Measurements from ENCODE around the gene NFYA.
"Not testable (repeated sequence)": the region's sequence is repeated elsewhere in the genome, so short reads cannot be mapped to it uniquely, and the experiment has no call there.

The NFYA gene

GRCh38 chr6:41115027-41115426 lies 42.3 kb downstream of the NFYA start:
- not testable (repeated sequence) for H3K36me3 ChIP-seq (ENCODE audit: control insufficient read depth, insufficient read depth, low read length); H3K27me3 ChIP-seq (ENCODE audit: control insufficient read depth, insufficient read depth, low read length); DNase-seq (ENCODE audit: low read depth, low spot score); H3K4me1 ChIP-seq (ENCODE audit: control insufficient read depth, insufficient read depth, low read length); H3K9me3 ChIP-seq (ENCODE audit: control insufficient read depth, insufficient read depth, low read length); H3K27ac ChIP-seq (ENCODE audit: low read length); H3K4me3 ChIP-seq (ENCODE audit: low read length)
- no CpG with 5 or more reads among the region's 2 CpGs for WGBS (ENCODE audit: insufficient coverage, insufficient read length)

DNA sequence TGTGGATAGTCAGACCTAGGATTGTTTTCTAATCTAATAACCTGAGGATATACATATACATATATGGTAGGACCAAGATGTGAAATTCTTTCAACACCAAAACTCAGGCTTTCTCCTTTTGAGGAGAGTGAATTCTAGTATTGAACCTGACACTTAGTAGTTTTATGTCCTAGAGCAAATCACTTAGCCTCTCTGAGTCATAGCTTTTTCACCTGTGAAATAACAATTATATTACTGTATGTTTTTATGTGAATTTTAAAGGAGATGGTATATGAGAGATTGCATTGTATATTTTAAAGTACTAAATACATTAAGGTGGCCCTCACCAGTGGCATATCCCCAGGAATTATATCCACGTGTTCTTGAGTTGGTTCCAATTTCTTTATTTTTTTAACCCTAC lies 46.7 kb downstream of the NFYA start:
- no peaks in the 10 kb centered on the region for H3K36me3 ChIP-seq (ENCODE audit: control insufficient read depth, insufficient read depth, low read length)
- no peak for DNase-seq (ENCODE audit: low read depth, low spot score)
- H3K27me3 ChIP-seq (ENCODE audit: control insufficient read depth, insufficient read depth, low read length): no peaks in the 10 kb centered on the region
- no CpG with 5 or more reads among the region's 1 CpG for WGBS (ENCODE audit: insufficient coverage, insufficient read length)
- no peak overlapping the region for H3K4me3 ChIP-seq (ENCODE audit: low read length)
- no peaks in the 10 kb centered on the region for H3K4me1 ChIP-seq (ENCODE audit: control insufficient read depth, insufficient read depth, low read length)
- H3K27ac ChIP-seq (ENCODE audit: low read length): no peak overlapping the region
- H3K9me3 ChIP-seq (ENCODE audit: control insufficient read depth, insufficient read depth, low read length): no peaks in the 10 kb centered on the region

DNA sequence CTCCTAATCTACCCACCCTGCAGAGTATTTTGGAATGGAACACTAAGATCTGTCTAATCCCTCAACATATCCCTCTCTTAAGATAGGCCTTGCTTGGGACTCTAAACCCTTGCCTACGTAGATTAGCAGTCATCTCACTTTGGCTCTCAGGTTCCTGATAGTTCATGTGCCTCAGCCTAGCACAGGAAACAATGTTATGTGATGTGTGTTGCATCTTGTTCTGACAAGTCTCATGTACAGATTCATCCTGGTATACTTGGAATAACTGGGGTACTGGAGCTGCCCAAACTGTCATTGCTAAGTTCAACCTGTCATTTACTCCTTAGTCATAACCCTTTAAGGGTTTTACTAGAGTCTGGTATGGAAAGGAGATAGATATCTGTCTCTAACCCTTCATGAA lies 47.3 kb downstream of the NFYA start:
- Histone ChIP-seq H3K36me3 (ENCODE audit: control insufficient read depth, insufficient read depth, low read length) (no peaks in the 10 kb centered on the region), H3K27me3 (ENCODE audit: control insufficient read depth, insufficient read depth, low read length) (no peaks in the 10 kb centered on the region), H3K27ac (ENCODE audit: low read length) (no peak overlapping the region), H3K9me3 (ENCODE audit: control insufficient read depth, insufficient read depth, low read length) (no peaks in the 10 kb centered on the region), H3K4me1 (ENCODE audit: control insufficient read depth, insufficient read depth, low read length) (no peaks in the 10 kb centered on the region), H3K4me3 (ENCODE audit: low read length) (no peak overlapping the region)
- WGBS (ENCODE audit: insufficient coverage, insufficient read length): no CpG with 5 or more reads among the region's 1 CpG
- no peak for DNase-seq (ENCODE audit: low read depth, low spot score)

DNA sequence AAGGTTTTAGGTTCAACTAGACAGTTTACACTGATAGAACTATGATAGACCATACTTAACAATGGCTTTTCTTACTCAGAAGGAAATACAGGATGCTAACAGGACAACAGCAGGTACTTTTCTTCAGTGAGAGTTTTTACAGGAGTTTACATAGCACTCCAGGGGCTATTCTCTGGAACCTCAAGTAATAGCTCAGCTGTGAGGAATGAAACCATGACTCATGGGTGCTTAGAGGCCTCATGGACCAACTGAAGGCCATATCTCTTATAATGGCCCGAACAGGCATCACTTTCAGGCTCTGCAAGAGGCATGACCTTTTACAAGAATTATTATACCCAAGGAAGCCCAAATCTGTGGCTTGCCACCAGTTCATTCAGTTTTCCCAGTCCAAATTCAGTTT lies 49.6 kb downstream of the NFYA start:
- no peaks in the 10 kb centered on the region for H3K9me3 ChIP-seq (ENCODE audit: control insufficient read depth, insufficient read depth, low read length)
- H3K4me1 ChIP-seq (ENCODE audit: control insufficient read depth, insufficient read depth, low read length): no peaks in the 10 kb centered on the region
- H3K36me3 ChIP-seq (ENCODE audit: control insufficient read depth, insufficient read depth, low read length): no peaks in the 10 kb centered on the region
- H3K27ac ChIP-seq (ENCODE audit: low read length): no peak overlapping the region
- H3K4me3 ChIP-seq (ENCODE audit: low read length): no peak overlapping the region
- H3K27me3 ChIP-seq (ENCODE audit: control insufficient read depth, insufficient read depth, low read length): no peaks in the 10 kb centered on the region
- WGBS (ENCODE audit: insufficient coverage, insufficient read length): no CpG with 5 or more reads among the region's 1 CpG
- DNase-seq (ENCODE audit: low read depth, low spot score): no peak

DNA sequence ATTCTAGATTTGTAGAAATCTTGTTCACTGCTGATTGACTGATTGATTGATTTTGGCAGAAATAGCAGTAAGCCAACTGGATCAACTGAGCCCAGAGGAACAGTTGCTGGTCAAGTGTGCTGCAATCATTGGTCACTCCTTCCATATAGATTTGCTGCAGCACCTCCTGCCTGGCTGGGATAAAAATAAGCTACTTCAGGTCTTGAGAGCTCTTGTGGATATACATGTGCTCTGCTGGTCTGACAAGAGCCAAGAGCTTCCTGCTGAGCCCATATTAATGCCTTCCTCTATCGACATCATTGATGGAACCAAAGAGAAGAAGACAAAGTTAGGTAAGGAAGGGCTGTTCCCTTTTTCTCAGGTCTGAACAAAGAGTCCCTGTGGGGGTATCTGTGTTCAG lies 50.1 kb downstream of the NFYA start:
- Histone ChIP-seq H3K4me1 (ENCODE audit: control insufficient read depth, insufficient read depth, low read length) (no peaks in the 10 kb centered on the region), H3K4me3 (ENCODE audit: low read length) (no peak overlapping the region), H3K36me3 (ENCODE audit: control insufficient read depth, insufficient read depth, low read length) (no peaks in the 10 kb centered on the region), H3K27ac (ENCODE audit: low read length) (no peak overlapping the region), H3K9me3 (ENCODE audit: control insufficient read depth, insufficient read depth, low read length) (no peaks in the 10 kb centered on the region), H3K27me3 (ENCODE audit: control insufficient read depth, insufficient read depth, low read length) (no peaks in the 10 kb centered on the region)
- no peak for DNase-seq (ENCODE audit: low read depth, low spot score)
- no CpG with 5 or more reads among the region's 1 CpG for WGBS (ENCODE audit: insufficient coverage, insufficient read length)

DNA sequence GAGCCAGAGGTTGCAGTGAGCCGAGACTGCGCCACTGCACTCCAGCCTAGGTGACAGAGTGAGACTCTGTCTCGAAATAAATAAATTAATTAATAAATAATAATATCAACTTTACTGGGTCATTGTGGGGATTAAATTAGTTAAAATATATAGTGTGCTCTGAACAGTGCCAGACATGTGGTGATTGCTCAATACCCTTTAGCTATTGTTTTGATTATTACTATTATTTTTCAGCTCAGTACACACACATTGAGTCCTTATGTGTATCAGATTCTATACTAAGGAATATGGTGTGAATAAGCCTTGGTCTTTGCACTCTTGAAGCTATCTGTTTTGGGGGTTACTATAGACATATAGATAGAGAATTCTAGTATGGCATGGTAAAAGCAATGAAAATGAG lies 52.5 kb downstream of the NFYA start:
- no CpG with 5 or more reads among the region's 3 CpGs for WGBS (ENCODE audit: insufficient coverage, insufficient read length)
- no peaks in the 10 kb centered on the region for H3K27me3 ChIP-seq (ENCODE audit: control insufficient read depth, insufficient read depth, low read length)
- no peak for DNase-seq (ENCODE audit: low read depth, low spot score)
- H3K4me1 ChIP-seq (ENCODE audit: control insufficient read depth, insufficient read depth, low read length): no peaks in the 10 kb centered on the region
- no peaks in the 10 kb centered on the region for H3K36me3 ChIP-seq (ENCODE audit: control insufficient read depth, insufficient read depth, low read length)
- no peak overlapping the region for H3K27ac ChIP-seq (ENCODE audit: low read length)
- no peaks in the 10 kb centered on the region for H3K9me3 ChIP-seq (ENCODE audit: control insufficient read depth, insufficient read depth, low read length)
- H3K4me3 ChIP-seq (ENCODE audit: low read length): no peak overlapping the region

DNA sequence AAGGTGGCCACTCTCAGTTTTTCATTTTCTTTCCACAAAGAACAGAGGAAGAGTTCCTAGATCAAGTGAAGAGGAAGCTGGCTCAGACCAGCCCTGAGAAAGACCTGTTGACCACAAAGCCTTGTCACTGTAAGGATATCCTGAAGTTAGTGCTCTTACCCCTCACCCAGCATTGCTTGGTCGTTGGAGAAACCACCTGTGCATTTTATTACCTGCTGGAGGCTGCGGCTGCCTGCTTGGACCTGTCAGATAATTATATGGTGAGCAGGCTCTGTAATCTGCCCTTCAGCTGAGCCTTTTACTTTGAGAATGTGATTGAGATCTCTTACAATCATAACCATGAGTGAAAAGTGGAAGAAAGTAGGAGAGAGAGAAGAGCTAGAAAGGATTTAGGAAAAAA lies 59.5 kb downstream of the NFYA start:
- no peak overlapping the region for H3K4me3 ChIP-seq (ENCODE audit: low read length)
- WGBS (ENCODE audit: insufficient coverage, insufficient read length): no CpG with 5 or more reads among the region's 2 CpGs
- H3K36me3 ChIP-seq (ENCODE audit: control insufficient read depth, insufficient read depth, low read length): no peaks in the 10 kb centered on the region
- no peak for DNase-seq (ENCODE audit: low read depth, low spot score)
- no peaks in the 10 kb centered on the region for H3K4me1 ChIP-seq (ENCODE audit: control insufficient read depth, insufficient read depth, low read length)
- H3K27ac ChIP-seq (ENCODE audit: low read length): no peak overlapping the region
- H3K27me3 ChIP-seq (ENCODE audit: control insufficient read depth, insufficient read depth, low read length): no peaks in the 10 kb centered on the region
- H3K9me3 ChIP-seq (ENCODE audit: control insufficient read depth, insufficient read depth, low read length): no peaks in the 10 kb centered on the region

- no peak for DNase-seq (ENCODE audit: low read depth, low spot score)
- H3K4me1 ChIP-seq (ENCODE audit: control insufficient read depth, insufficient read depth, low read length): no peaks in the 10 kb centered on the region
- no peak overlapping the region for H3K27ac ChIP-seq (ENCODE audit: low read length)
- H3K27me3 ChIP-seq (ENCODE audit: control insufficient read depth, insufficient read depth, low read length): no peaks in the 10 kb centered on the region; the same call in 1 of the 2 replicates
- no CpG with 5 or more reads among the region's 3 CpGs for WGBS (ENCODE audit: insufficient coverage, insufficient read length)
- no peaks in the 10 kb centered on the region for H3K9me3 ChIP-seq (ENCODE audit: control insufficient read depth, insufficient read depth, low read length)
- no peak overlapping the region for H3K4me3 ChIP-seq (ENCODE audit: low read length)
- H3K36me3 ChIP-seq (ENCODE audit: control insufficient read depth, insufficient read depth, low read length): no peaks in the 10 kb centered on the region
Measured at GRCh38 chr6:41135062-41135832, 62.5 kb downstream of the NFYA start.

DNA sequence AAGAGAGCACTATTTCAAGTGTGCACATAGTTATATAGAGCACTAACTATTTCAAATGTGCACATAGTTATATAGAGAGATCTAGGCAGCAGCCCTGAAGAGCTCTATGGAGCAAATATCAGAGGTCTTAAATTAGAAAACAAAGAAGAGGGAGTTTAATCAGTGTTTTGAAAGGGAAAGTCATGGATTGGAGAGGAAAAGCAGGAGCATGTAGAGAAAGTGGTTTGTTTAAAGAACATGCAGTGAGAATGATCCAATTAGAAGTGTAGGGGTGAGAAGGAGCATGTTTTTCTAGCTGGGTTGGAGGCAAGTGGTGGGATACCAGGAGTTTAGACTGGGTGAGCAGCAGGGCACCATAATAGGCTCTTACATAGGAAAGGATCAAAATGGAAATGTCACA lies 64.1 kb downstream of the NFYA start:
- Histone ChIP-seq H3K9me3 (ENCODE audit: control insufficient read depth, insufficient read depth, low read length) (no peaks in the 10 kb centered on the region), H3K4me3 (ENCODE audit: low read length) (no peak overlapping the region), H3K36me3 (ENCODE audit: control insufficient read depth, insufficient read depth, low read length) (no peaks in the 10 kb centered on the region), H3K4me1 (ENCODE audit: control insufficient read depth, insufficient read depth, low read length) (no peaks in the 10 kb centered on the region), H3K27me3 (ENCODE audit: control insufficient read depth, insufficient read depth, low read length) (no peaks in the 10 kb centered on the region; the same call in 1 of the 2 replicates), H3K27ac (ENCODE audit: low read length) (no peak overlapping the region)
- no peak for DNase-seq (ENCODE audit: low read depth, low spot score)

DNA sequence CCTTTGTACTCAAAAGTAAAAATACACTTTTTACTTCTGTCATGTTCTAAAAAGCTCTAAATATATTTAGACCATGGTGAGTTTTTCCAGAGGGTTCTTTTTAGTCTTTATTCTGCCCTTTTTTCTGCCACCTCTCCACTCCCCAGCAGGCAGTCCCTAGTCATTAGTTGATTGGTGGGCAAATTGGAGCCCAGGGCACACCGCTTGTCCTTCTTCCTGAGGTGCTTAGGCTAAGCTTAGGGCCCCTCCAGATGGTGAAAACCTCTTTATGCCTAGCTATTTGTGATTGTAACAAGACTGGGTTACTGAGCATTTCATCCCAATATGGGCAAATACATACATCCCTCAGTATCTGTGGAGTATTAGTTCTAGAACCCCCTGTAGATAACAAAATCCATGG lies 75.1 kb downstream of the NFYA start:
- Histone ChIP-seq H3K9me3 (ENCODE audit: control insufficient read depth, insufficient read depth, low read length) (no peaks in the 10 kb centered on the region), H3K36me3 (ENCODE audit: control insufficient read depth, insufficient read depth, low read length) (no peaks in the 10 kb centered on the region), H3K27me3 (ENCODE audit: control insufficient read depth, insufficient read depth, low read length) (no peaks in the 10 kb centered on the region), H3K4me3 (ENCODE audit: low read length) (no peak overlapping the region), H3K27ac (ENCODE audit: low read length) (no peak overlapping the region), H3K4me1 (ENCODE audit: control insufficient read depth, insufficient read depth, low read length) (no peaks in the 10 kb centered on the region; the same call in 1 of the 2 replicates)
- DNase-seq (ENCODE audit: low read depth, low spot score): no peak
- WGBS (ENCODE audit: insufficient coverage, insufficient read length): no CpG with 5 or more reads among the region's 1 CpG
